Measurements from ENCODE around the gene CAMK1D. TPM values are rescaled to one million over a fixed set of nuclear protein-coding genes. Genes with fewer than 3 reads are reported as not detected.
A peak's percentile ranks its signal among the peaks of the same experiment; 100 is the strongest.

CAMK1D gene
- total RNA-seq, 4 donors from 2014 or later = 13.5 to 21.4 (median 15.7) TPM

- in situ Hi-C loops (cut with MboI; ENCODE audit: low pct_ligation_motif_present in 1 of 4, low pct_unique_long_range_greater_than_20kb in 1 of 4, low sequenced_read_pairs in 3 of 4) (no loop called here), intact Hi-C loops (cut with DNase I; ENCODE audit: low total_unique reads) (no loop called here)
- DNase-seq = no peak
- no peaks in the 10 kb centered on the region for H3K9me3 ChIP-seq
- no peaks in the 10 kb centered on the region for H3K27me3 ChIP-seq
- no peaks in the 10 kb centered on the region for H3K36me3 ChIP-seq
- TF ChIP-seq CTCF (IDR thresholded peaks at IDR 0.05) (no peak), POLR2A (IDR thresholded peaks at IDR 0.05) (no peak), POLR2AphosphoS5 (IDR thresholded peaks at IDR 0.05) (no peak), EP300 (IDR thresholded peaks at IDR 0.05; ENCODE audit: low read depth) (no peak)
- WGBS, 2 donors (ENCODE audit: low coverage in 1 of 2) = 68 to 87% methylated on average over 4 of the region's 4 CpGs
- peaks cover 9 to 26% (median 13%) of the 10 kb centered on the region in 4 donors for H3K4me1 ChIP-seq
- H3K4me3 ChIP-seq = no peak overlapping the region
- no peak overlapping the region for H3K27ac ChIP-seq
These were observed 338.6 kb downstream of the CAMK1D start for GRCh38 chr10:12687996-12688395.

- H3K4me1 ChIP-seq = peaks cover 9 to 19% (median 13%) of the 10 kb centered on the region in 4 donors
- no peak for TF ChIP-seq POLR2AphosphoS5 (IDR thresholded peaks at IDR 0.05)
- TF ChIP-seq CTCF (IDR thresholded peaks at IDR 0.05) = no peak
- no peak for TF ChIP-seq EP300 (IDR thresholded peaks at IDR 0.05; ENCODE audit: low read depth)
- no peak for TF ChIP-seq POLR2A (IDR thresholded peaks at IDR 0.05)
- 64 to 67% methylated on average over 3 to 6 of the region's 6 CpGs for WGBS, 2 donors (ENCODE audit: low coverage in 1 of 2)
- no peaks in the 10 kb centered on the region for H3K27me3 ChIP-seq
- no peaks in the 10 kb centered on the region for H3K36me3 ChIP-seq
- intact Hi-C loops (cut with DNase I; ENCODE audit: low total_unique reads) = no loop called here
- peak overlapping the region; percentile 38 to 81 (median 58) for H3K27ac ChIP-seq
- in situ Hi-C loops (cut with MboI; ENCODE audit: low pct_ligation_motif_present in 1 of 4, low pct_unique_long_range_greater_than_20kb in 1 of 4, low sequenced_read_pairs in 3 of 4) = no loop called here
- H3K9me3 ChIP-seq = no peaks in the 10 kb centered on the region
- DNase-seq = no peak
- no peak overlapping the region for H3K4me3 ChIP-seq
These were observed 340.5 kb downstream of the CAMK1D start for GRCh38 chr10:12689893-12690292.

- WGBS, 2 donors (ENCODE audit: low coverage in 1 of 2) = 60 to 70% methylated on average over 5 to 10 of the region's 10 CpGs
- H3K4me1 ChIP-seq = peaks cover 9 to 16% (median 13%) of the 10 kb centered on the region in 4 donors
- H3K27me3 ChIP-seq = no peaks in the 10 kb centered on the region
- no peak for DNase-seq
- TF ChIP-seq POLR2A (IDR thresholded peaks at IDR 0.05) = no peak
- peak in 1 of 5 experiments; percentile 22 for TF ChIP-seq CTCF (IDR thresholded peaks at IDR 0.05)
- TF ChIP-seq POLR2AphosphoS5 (IDR thresholded peaks at IDR 0.05) = peak in 1 of 3 donors; percentile 49
- H3K4me3 ChIP-seq = no peak overlapping the region
- intact Hi-C loops (cut with DNase I; ENCODE audit: low total_unique reads) (no loop called here), in situ Hi-C loops (cut with MboI; ENCODE audit: low pct_ligation_motif_present in 1 of 4, low pct_unique_long_range_greater_than_20kb in 1 of 4, low sequenced_read_pairs in 3 of 4) (no loop called here)
- no peaks in the 10 kb centered on the region for H3K36me3 ChIP-seq
- peak overlapping the region; percentile 38 to 81 (median 58) for H3K27ac ChIP-seq
- H3K9me3 ChIP-seq = no peaks in the 10 kb centered on the region
These were observed 341.3 kb downstream of the CAMK1D start for GRCh38 chr10:12690525-12691126.

GRCh38 chr10:12691596-12691995 is 342.2 kb downstream of the CAMK1D start:
- H3K27me3 ChIP-seq = no peaks in the 10 kb centered on the region
- DNase-seq = no peak
- intact Hi-C loops (cut with DNase I; ENCODE audit: low total_unique reads) (no loop called here), in situ Hi-C loops (cut with MboI; ENCODE audit: low pct_ligation_motif_present in 1 of 4, low pct_unique_long_range_greater_than_20kb in 1 of 4, low sequenced_read_pairs in 3 of 4) (no loop called here)
- H3K4me1 ChIP-seq = peaks cover 9 to 16% (median 13%) of the 10 kb centered on the region in 4 donors
- no peaks in the 10 kb centered on the region for H3K36me3 ChIP-seq
- TF ChIP-seq EP300 (IDR thresholded peaks at IDR 0.05; ENCODE audit: low read depth) = no peak
- no peak for TF ChIP-seq POLR2A (IDR thresholded peaks at IDR 0.05)
- TF ChIP-seq CTCF (IDR thresholded peaks at IDR 0.05) = no peak
- TF ChIP-seq POLR2AphosphoS5 (IDR thresholded peaks at IDR 0.05) = no peak
- WGBS, 2 donors (ENCODE audit: low coverage in 1 of 2) = 89 to 92% methylated on average over 5 to 7 of the region's 7 CpGs
- H3K9me3 ChIP-seq = no peaks in the 10 kb centered on the region
- H3K4me3 ChIP-seq = no peak overlapping the region
- H3K27ac ChIP-seq = no peak overlapping the region
